Measurements from ENCODE around the gene TAT. TPM values are rescaled to one million over a fixed set of nuclear protein-coding genes. Genes with fewer than 3 reads are reported as not detected.

Gene TAT
- total RNA-seq, 1 experiment from 2014 or later = 0.68 TPM

- ATAC-seq (no peak), DNase-seq (ENCODE audit: low spot score) (no peak)
- ChIA-PET CTCF (interaction anchor here (1.4 to 3.1 kb wide), 4 partner anchors 8 to 37 kb away, joined by 3 to 11 read pairs (median 6); no protein-coding TSS in a partner anchor), POLR2A (interaction anchor here (0.6 kb wide), 1 partner anchor 8 kb away, joined by 3 read pairs; no protein-coding TSS in a partner anchor)
- no peaks in the 10 kb centered on the region for H3K4me1 Mint-ChIP-seq
- H3K27ac Mint-ChIP-seq = no peak overlapping the region
- H3K36me3 Mint-ChIP-seq = no peaks in the 10 kb centered on the region
- H3K9me3 Mint-ChIP-seq = no peaks in the 10 kb centered on the region
- no peak for TF ChIP-seq FOXK1 (CRISPR knock-in tag; IDR thresholded peaks at IDR 0.05)
- TF ChIP-seq ZNF263 (CRISPR knock-in tag; IDR thresholded peaks at IDR 0.05; ENCODE audit: low read depth) = no peak
- no peak for TF ChIP-seq ZNF416 (CRISPR knock-in tag; IDR thresholded peaks at IDR 0.05)
- no peak for TF ChIP-seq NFYB (CRISPR knock-in tag; conservative IDR thresholded peaks at IDR 0.05; ENCODE audit: low read depth)
- TF ChIP-seq ZNF138 (CRISPR knock-in tag; conservative IDR thresholded peaks at IDR 0.05) = no peak
- no peak for TF ChIP-seq FOXP1 (CRISPR knock-in tag; IDR thresholded peaks at IDR 0.05; ENCODE audit: borderline replicate concordance)
- no peak for TF ChIP-seq ZNF121 (CRISPR knock-in tag; IDR thresholded peaks at IDR 0.05)
- no peak for TF ChIP-seq TEAD1 (CRISPR knock-in tag; IDR thresholded peaks at IDR 0.05)
- H3K4me3 Mint-ChIP-seq = no peak overlapping the region
- peaks cover 27% of the 10 kb centered on the region for H3K27me3 Mint-ChIP-seq (ENCODE audit: low read depth)
These were observed 3.4 kb downstream of the TAT start for GRCh38 chr16:71573387-71574094.

GRCh38 chr16:71572497-71573116 is 4.3 kb downstream of the TAT start:
- ChIA-PET CTCF (interaction anchor here (1.4 to 3.1 kb wide), 3 partner anchors 19 to 38 kb away, joined by 3 to 11 read pairs (median 4); no protein-coding TSS in a partner anchor), POLR2A (no interaction called here)
- no peaks in the 10 kb centered on the region for H3K4me1 Mint-ChIP-seq
- ATAC-seq (no peak), DNase-seq (ENCODE audit: low spot score) (no peak)
- no peaks in the 10 kb centered on the region for H3K9me3 Mint-ChIP-seq
- H3K27me3 Mint-ChIP-seq (ENCODE audit: low read depth) = peaks cover 24% of the 10 kb centered on the region
- no peak overlapping the region for H3K27ac Mint-ChIP-seq
- H3K4me3 Mint-ChIP-seq = no peak overlapping the region
- no peaks in the 10 kb centered on the region for H3K36me3 Mint-ChIP-seq
- TF ChIP-seq ETV6 (CRISPR knock-in tag; IDR thresholded peaks at IDR 0.05) (no peak), HMGA2 (CRISPR knock-in tag; IDR thresholded peaks at IDR 0.05) (no peak), ZBTB21 (CRISPR knock-in tag; IDR thresholded peaks at IDR 0.05; ENCODE audit: borderline replicate concordance) (no peak), GABPB1 (CRISPR knock-in tag; IDR thresholded peaks at IDR 0.05) (0 out of 2 replicates have a peak, but pooled peaks have one; percentile 10), TEAD1 (CRISPR knock-in tag; IDR thresholded peaks at IDR 0.05) (no peak), FOXP4 (CRISPR knock-in tag; IDR thresholded peaks at IDR 0.05) (no peak)

GRCh38 chr16:71570144-71570543 is 6.7 kb downstream of the TAT start:
- H3K4me3 Mint-ChIP-seq = no peak overlapping the region
- H3K4me1 Mint-ChIP-seq = peaks cover 8% of the 10 kb centered on the region; the same call in 1 of the 2 replicates
- H3K36me3 Mint-ChIP-seq = no peaks in the 10 kb centered on the region
- H3K27me3 Mint-ChIP-seq (ENCODE audit: low read depth) = peaks cover under 1% of the 10 kb centered on the region; the same call in 1 of the 2 replicates
- ChIA-PET CTCF (interaction anchor here (1.2 to 1.8 kb wide), 2 partner anchors 41 to 58 kb away, joined by 3 to 9 read pairs; no protein-coding TSS in a partner anchor), POLR2A (no interaction called here)
- DNase-seq (ENCODE audit: low spot score) (no peak), ATAC-seq (no peak)
- H3K9me3 Mint-ChIP-seq = no peaks in the 10 kb centered on the region
- H3K27ac Mint-ChIP-seq = no peak overlapping the region
- TF ChIP-seq PRRX2 (CRISPR knock-in tag; IDR thresholded peaks at IDR 0.05) (no peak), FOXK1 (CRISPR knock-in tag; IDR thresholded peaks at IDR 0.05) (no peak), E2F5 (CRISPR knock-in tag; IDR thresholded peaks at IDR 0.05) (no peak), MYBL2 (CRISPR knock-in tag; IDR thresholded peaks at IDR 0.05) (no peak), RORB (CRISPR knock-in tag; IDR thresholded peaks at IDR 0.05) (no peak), E2F4 (CRISPR knock-in tag; IDR thresholded peaks at IDR 0.05; ENCODE audit: borderline replicate concordance, low read depth) (no peak), ERG (CRISPR knock-in tag; IDR thresholded peaks at IDR 0.05) (no peak), FOXJ3 (CRISPR knock-in tag; IDR thresholded peaks at IDR 0.05; ENCODE audit: borderline replicate concordance) (no peak), ZNF138 (CRISPR knock-in tag; conservative IDR thresholded peaks at IDR 0.05) (no peak), IRF2 (CRISPR knock-in tag; IDR thresholded peaks at IDR 0.05; ENCODE audit: borderline replicate concordance, low read depth) (no peak), ATF1 (CRISPR knock-in tag; IDR thresholded peaks at IDR 0.05) (no peak), ATF3 (CRISPR knock-in tag; conservative IDR thresholded peaks at IDR 0.05) (no peak), JAZF1 (CRISPR knock-in tag; IDR thresholded peaks at IDR 0.05) (no peak), OVOL2 (CRISPR knock-in tag; IDR thresholded peaks at IDR 0.05; ENCODE audit: borderline replicate concordance) (no peak), KAT7 (CRISPR knock-in tag; IDR thresholded peaks at IDR 0.05; ENCODE audit: borderline replicate concordance) (no peak), ZNF423 (CRISPR knock-in tag; IDR thresholded peaks at IDR 0.05) (no peak)
